SK-N-SH (cell line): ENCODE data around the gene CNPY4. TPM values are rescaled to one million over a fixed set of nuclear protein-coding genes. Genes with fewer than 3 reads are reported as not detected.
A peak's percentile ranks its signal among the peaks of the same experiment; 100 is the strongest.

Experiments used
- CTCF ChIA-PET: fragments of 300-600, 350-600 bp; formaldehyde crosslinking; extraction: SDS; loops from one replicate; lab custom pipeline; 2021; lab: Yijun Ruan, JAX
- POLR2A ChIA-PET: fragments of 350-600 bp; sonication (Branson Sonifier 250); formaldehyde crosslinking; extraction: SDS; loops from one replicate; lab custom pipeline; 2020; ENCODE audit warnings: antibody characterized with exemption, inconsistent platforms; lab: Yijun Ruan, JAX
- DNase-seq: peaks from one replicate; pipeline ENCODE4 v3.0.0; 2012
- H2AFZ ChIP-seq: fragments of 200-600 bp; sonication (generic); 2 replicates; pipeline ENCODE4 v1.8.1; 2016; ENCODE audit warnings: antibody characterized with exemption, mild to moderate bottlenecking, low read depth
- H3F3A ChIP-seq: fragments of 200-600 bp; sonication (generic); replicated peaks from 2 replicates; pipeline ENCODE3; 2016; ENCODE audit warnings: antibody characterized with exemption, mild to moderate bottlenecking; ENCODE audit not compliant: insufficient read depth
- H3K27ac ChIP-seq, 2 experiments: fragments of 200-500 bp in 1 of 2; fragments of 200-600 bp in 1 of 2; sonication (Bioruptor generic) in 1 of 2; sonication (generic), shearing (Covaris generic) in 1 of 2; 2 replicates each; pipeline versions ENCODE4 v1.5.1 to v1.6.1; 2014 to 2016; ENCODE audit warnings: low read depth in 2 of 2, inconsistent platforms in 1 of 2, low read length in 1 of 2, mild to moderate bottlenecking in 1 of 2, mixed read lengths in 1 of 2
- H3K27me3 ChIP-seq: fragments of 200-600 bp; sonication (generic), shearing (Covaris generic); 2 replicates; pipeline ENCODE4 v1.6.1; 2016; ENCODE audit warnings: mixed run types; ENCODE audit not compliant: insufficient read depth
- H3K36me3 ChIP-seq, 2 experiments: fragments of 200-500 bp in 1 of 2; fragments of 200-600 bp in 1 of 2; sonication (Bioruptor generic) in 1 of 2; sonication (generic) in 1 of 2; replicated peaks in 1 of 2; 2 replicates each; pipeline versions ENCODE3 to v1.5.1; 2014 to 2016; ENCODE audit warnings: low read length in 1 of 2, mild to moderate bottlenecking in 1 of 2; ENCODE audit not compliant: insufficient read depth in 2 of 2, control insufficient read depth in 1 of 2
- H3K4me1 ChIP-seq, 2 experiments: fragments of 200-500 bp in 1 of 2; fragments of 200-600 bp in 1 of 2; sonication (Bioruptor generic) in 1 of 2; sonication (generic), shearing (Covaris generic) in 1 of 2; 2 replicates each; pipeline versions ENCODE4 v1.5.1 to v1.6.1; 2014 to 2016; ENCODE audit warnings: low read depth in 1 of 2, low read length in 1 of 2, mixed run types in 1 of 2; ENCODE audit not compliant: insufficient read depth in 2 of 2, control insufficient read depth in 1 of 2
- H3K4me2 ChIP-seq: fragments of 200-600 bp; sonication (generic), shearing (Covaris generic); 2 replicates; pipeline ENCODE4 v1.6.1; 2017; ENCODE audit warnings: mixed run types
- H3K4me3 ChIP-seq, 2 experiments: fragments of 200-500 bp in 1 of 2; fragments of 200-600 bp in 1 of 2; sonication (Bioruptor generic) in 1 of 2; sonication (generic), shearing (Covaris generic) in 1 of 2; 2 replicates each; pipeline versions ENCODE4 v1.5.1 to v1.8.1; 2014 to 2016; ENCODE audit warnings: low read depth in 2 of 2, inconsistent platforms in 1 of 2, low read length in 1 of 2, mild to moderate bottlenecking in 1 of 2, mixed read lengths in 1 of 2, moderate library complexity in 1 of 2
- H3K79me2 ChIP-seq: fragments of 200-600 bp; sonication (generic); 2 replicates; pipeline ENCODE4 v1.8.1; 2017; ENCODE audit warnings: mild to moderate bottlenecking; ENCODE audit not compliant: insufficient read depth
- H3K9ac ChIP-seq: fragments of 200-600 bp; sonication (generic); 2 replicates; pipeline ENCODE4 v1.6.1; 2017; ENCODE audit warnings: mixed run types
- H3K9me2 ChIP-seq: fragments of 200-600 bp; sonication (generic); 2 replicates; pipeline ENCODE4 v1.6.1; 2017; ENCODE audit warnings: mixed run types
- H3K9me3 ChIP-seq: fragments of 200-600 bp; sonication (generic); 2 replicates; pipeline ENCODE4 v1.6.1; 2017; ENCODE audit warnings: mixed run types, mild to moderate bottlenecking, moderate library complexity
- H4K20me1 ChIP-seq: fragments of 200-600 bp; sonication (generic); 2 replicates; pipeline ENCODE4 v1.6.1; 2017; ENCODE audit warnings: mild to moderate bottlenecking, mixed run types; ENCODE audit not compliant: insufficient read depth
- CHD2 ChIP-seq: fragments of 150-350 bp; IDR thresholded peaks from 2 replicates; pipeline ENCODE4 v1.6.1; 2018; ENCODE audit warnings: low read length; ENCODE audit not compliant: partially characterized antibody
- ELF1 ChIP-seq: IDR thresholded peaks from 2 replicates; pipeline ENCODE4 v1.4.0; 2012
- EZH2phosphoT487 ChIP-seq: fragments of 200-600 bp; sonication (generic); IDR thresholded peaks from 2 replicates; pipeline ENCODE4 v1.6.1; 2017; ENCODE audit warnings: low read depth, mixed run types, mild to moderate bottlenecking, antibody characterized with exemption, moderate library complexity, borderline replicate concordance
- FOXJ3 ChIP-seq: sonication (generic); formaldehyde crosslinking; IDR thresholded peaks from 2 replicates; pipeline ENCODE4 v1.5.1; 2020; ENCODE audit warnings: mild to moderate bottlenecking, missing genetic modification reagents
- FOXM1 ChIP-seq: IDR thresholded peaks from 2 replicates; pipeline ENCODE4 v1.4.0; 2012; ENCODE audit warnings: low read depth, mild to moderate bottlenecking
- JUND ChIP-seq: IDR thresholded peaks from 2 replicates; pipeline ENCODE4 v1.4.0; 2012
- MAX ChIP-seq: IDR thresholded peaks from 2 replicates; pipeline ENCODE4 v1.4.0; 2012; ENCODE audit warnings: low read depth
- MXI1 ChIP-seq: IDR thresholded peaks from 2 replicates; pipeline ENCODE4 v1.6.1; 2012; ENCODE audit warnings: mild to moderate bottlenecking, low read depth, low read length, improper control_type of control experiment
- NRF1 ChIP-seq: IDR thresholded peaks from 2 replicates; pipeline ENCODE4 v1.6.1; 2012; ENCODE audit warnings: low read depth, mild to moderate bottlenecking, low read length
- POLR2AphosphoS5 ChIP-seq: IDR thresholded peaks from 2 replicates; pipeline ENCODE4 v1.6.1; 2012; ENCODE audit warnings: low read depth, low read length
- RAD21 ChIP-seq: IDR thresholded peaks from 2 replicates; pipeline ENCODE4 v1.6.1; 2012; ENCODE audit warnings: mild to moderate bottlenecking, low read length
- RCOR1 ChIP-seq: fragments of 150-350 bp; IDR thresholded peaks from 2 replicates; pipeline ENCODE4 v1.6.1; 2017; ENCODE audit warnings: antibody characterized with exemption, low read length
- RXRA ChIP-seq: IDR thresholded peaks from 2 replicates; pipeline ENCODE4 v1.4.0; 2012; ENCODE audit warnings: low read depth, mild to moderate bottlenecking, borderline replicate concordance
- SIN3A ChIP-seq: IDR thresholded peaks from 2 replicates; pipeline ENCODE4 v1.6.1; 2012; ENCODE audit warnings: low read depth, mild to moderate bottlenecking, low read length, moderate library complexity, borderline replicate concordance
- SMC3 ChIP-seq: IDR thresholded peaks from 2 replicates; pipeline ENCODE4 v1.6.1; 2012; ENCODE audit warnings: low read depth, low read length, improper control_type of control experiment
- TCF12 ChIP-seq: IDR thresholded peaks from 2 replicates; pipeline ENCODE4 v1.4.0; 2012
- TEAD4 ChIP-seq: IDR thresholded peaks from 2 replicates; pipeline ENCODE4 v1.4.0; 2012; ENCODE audit warnings: mild to moderate bottlenecking, borderline replicate concordance; ENCODE audit not compliant: insufficient read depth
- USF1 ChIP-seq: IDR thresholded peaks from 2 replicates; pipeline ENCODE4 v1.4.0; 2012; ENCODE audit warnings: low read depth, borderline replicate concordance
- USF2 ChIP-seq: fragments of 150-350 bp; IDR thresholded peaks from 2 replicates; pipeline ENCODE4 v1.6.1; 2017; ENCODE audit warnings: antibody characterized with exemption, low read length, low read depth, borderline replicate concordance
- WGBS: methylation state at CpG from one replicate; pipeline ENCODE4 v1.1.6; 2017; ENCODE audit warnings: low lambda C conversion rate; 5-methylcytosine and 5-hydroxymethylcytosine counted together
- polyA plus RNA-seq, 3 experiments: library from polyadenylated mRNA; depleted of rRNA; stranded (reverse); fragments of >200 nt; gene quantifications; 2 replicates each; pipeline ENCODE4 v1.2.3, GENCODE V29; 2012
- TF ChIP-seq, protein P1 (sequence below): fragments of 200-600 bp; sonication (generic); IDR thresholded peaks from 2 replicates; pipeline ENCODE4 v1.6.1; 2017; ENCODE audit warnings: antibody characterized with exemption, mild to moderate bottlenecking, moderate library complexity

The CNPY4 gene
- polyA plus RNA-seq, 1 of the 3 experiments (the other 2 are of a cell fraction): 52.0 TPM

GRCh38 chr7:100166317-100166940 is 47.0 kb downstream of the CNPY4 start:
- peak; percentile 21 for DNase-seq
- no peaks in the 10 kb centered on the region for H4K20me1 ChIP-seq
- no peak overlapping the region for H3K4me3 ChIP-seq
- TF ChIP-seq, protein P1, sequence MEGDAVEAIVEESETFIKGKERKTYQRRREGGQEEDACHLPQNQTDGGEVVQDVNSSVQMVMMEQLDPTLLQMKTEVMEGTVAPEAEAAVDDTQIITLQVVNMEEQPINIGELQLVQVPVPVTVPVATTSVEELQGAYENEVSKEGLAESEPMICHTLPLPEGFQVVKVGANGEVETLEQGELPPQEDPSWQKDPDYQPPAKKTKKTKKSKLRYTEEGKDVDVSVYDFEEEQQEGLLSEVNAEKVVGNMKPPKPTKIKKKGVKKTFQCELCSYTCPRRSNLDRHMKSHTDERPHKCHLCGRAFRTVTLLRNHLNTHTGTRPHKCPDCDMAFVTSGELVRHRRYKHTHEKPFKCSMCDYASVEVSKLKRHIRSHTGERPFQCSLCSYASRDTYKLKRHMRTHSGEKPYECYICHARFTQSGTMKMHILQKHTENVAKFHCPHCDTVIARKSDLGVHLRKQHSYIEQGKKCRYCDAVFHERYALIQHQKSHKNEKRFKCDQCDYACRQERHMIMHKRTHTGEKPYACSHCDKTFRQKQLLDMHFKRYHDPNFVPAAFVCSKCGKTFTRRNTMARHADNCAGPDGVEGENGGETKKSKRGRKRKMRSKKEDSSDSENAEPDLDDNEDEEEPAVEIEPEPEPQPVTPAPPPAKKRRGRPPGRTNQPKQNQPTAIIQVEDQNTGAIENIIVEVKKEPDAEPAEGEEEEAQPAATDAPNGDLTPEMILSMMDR: no peak
- no peak for TF ChIP-seq SMC3
- no peak for TF ChIP-seq EZH2phosphoT487
- TF ChIP-seq SIN3A: no peak
- TF ChIP-seq USF1: no peak
- TF ChIP-seq MAX: no peak
- no peak for TF ChIP-seq TCF12
- TF ChIP-seq ELF1: no peak
- TF ChIP-seq FOXM1: no peak
- TF ChIP-seq RAD21: no peak
- no peak for TF ChIP-seq NRF1
- no peak for TF ChIP-seq TEAD4
- no peak for TF ChIP-seq RCOR1
- no peak for TF ChIP-seq USF2
- TF ChIP-seq MXI1: no peak
- no peak for TF ChIP-seq FOXJ3 (CRISPR knock-in tag)
- TF ChIP-seq JUND: no peak
- no peak for TF ChIP-seq CHD2
- TF ChIP-seq RXRA: no peak
- no peak for TF ChIP-seq POLR2AphosphoS5
- WGBS: 90% methylated on average over 16 of the region's 16 CpGs
- peaks cover 18% of the 10 kb centered on the region for H3F3A ChIP-seq
- H3K4me1 ChIP-seq: peaks cover 0 to 18% of the 10 kb centered on the region in 2 experiments; a peak in 1 of 4 replicates
- H3K79me2 ChIP-seq: no peaks in the 10 kb centered on the region
- no peak overlapping the region for H2AFZ ChIP-seq
- no peaks in the 10 kb centered on the region for H3K27me3 ChIP-seq
- ChIA-PET CTCF (interaction anchor here (1.4 to 4.0 kb wide), 2 partner anchors 8 to 34 kb away, joined by 3 to 39 read pairs; no protein-coding TSS in a partner anchor), POLR2A (interaction anchor here (0.5 to 2.0 kb wide), 5 partner anchors 10 to 37 kb away, joined by 3 to 7 read pairs (median 4); partner anchors contain the start of genes GPC2 and STAG3)
- H3K9me3 ChIP-seq: no peaks in the 10 kb centered on the region
- H3K27ac ChIP-seq: no peak overlapping the region
- no peaks in the 10 kb centered on the region for H3K36me3 ChIP-seq
- no peak overlapping the region for H3K4me2 ChIP-seq
- H3K9ac ChIP-seq: no peak overlapping the region
- H3K9me2 ChIP-seq: no peaks in the 10 kb centered on the region
